K562 (cell line): Measurements from ENCODE around the gene ZNF800. TPM values are rescaled to one million over a fixed set of nuclear protein-coding genes. Genes with fewer than 3 reads are reported as not detected.

Experiments
- CHD4 ChIP-seq: fragments of 200-600 bp; sonication (generic); IDR thresholded peaks from 3 replicates; pipeline ENCODE4 v1.6.1; 2012; ENCODE audit warnings: low read depth, mild to moderate bottlenecking, mixed read lengths, low read length, inconsistent platforms; ENCODE audit not compliant: insufficient read depth, insufficient replicate concordance, poor library complexity, severe bottlenecking
- DACH1 ChIP-seq: fragments of 450-650 bp; IDR thresholded peaks from 2 replicates; pipeline ENCODE4 v1.6.1; 2018; ENCODE audit not compliant: partially characterized antibody
- GABPA ChIP-seq: fragments of 200-800 bp; sonication (Bioruptor generic); conservative IDR thresholded peaks from 2 replicates; pipeline ENCODE4 v1.6.1; 2016; ENCODE audit warnings: low read depth, missing genetic modification characterization, missing compliant biosample characterization
- HBP1 ChIP-seq: fragments of 450-650 bp; formaldehyde crosslinking; IDR thresholded peaks from 2 replicates; pipeline ENCODE4 v1.4.0; 2022; ENCODE audit warnings: missing genetic modification characterization
- ILK ChIP-seq: fragments of 450-650 bp; IDR thresholded peaks from 2 replicates; pipeline ENCODE4 v1.6.1; 2016; ENCODE audit warnings: missing genetic modification characterization, low read depth, mild to moderate bottlenecking, missing compliant biosample characterization, moderate library complexity, borderline replicate concordance
- MNT ChIP-seq, 2 experiments: fragments of 450-650 bp; conservative IDR thresholded peaks; 2 replicates each; pipeline ENCODE4 v1.6.1; 2017; ENCODE audit warnings: mild to moderate bottlenecking in 2 of 2, moderate library complexity in 2 of 2
- NFATC3 ChIP-seq: fragments of 450-650 bp; IDR thresholded peaks from 2 replicates; pipeline ENCODE4 v1.6.1; 2017; ENCODE audit warnings: mild to moderate bottlenecking
- NR4A1 ChIP-seq, 2 experiments: fragments of 250-450 bp in 1 of 2; fragments of 450-650 bp in 1 of 2; sonication (Bioruptor Pico) in 1 of 2; IDR thresholded peaks; 2 replicates each; pipeline versions ENCODE4 v1.4.0 to v1.6.1; 2016 to 2020; ENCODE audit warnings: mild to moderate bottlenecking in 2 of 2, missing compliant biosample characterization in 1 of 2, missing genetic modification characterization in 1 of 2, moderate library complexity in 1 of 2
- PCBP2 ChIP-seq: fragments of 200-400 bp; formaldehyde crosslinking; IDR thresholded peaks from 2 replicates; pipeline ENCODE4 v1.6.1; 2018; ENCODE audit warnings: low read length, low read depth, mild to moderate bottlenecking, moderate library complexity; ENCODE audit not compliant: poor library complexity, severe bottlenecking
- SMARCC2 ChIP-seq: fragments of 450-650 bp; IDR thresholded peaks from 2 replicates; pipeline ENCODE4 v1.6.1; 2017; ENCODE audit warnings: antibody characterized with exemption, moderate library complexity, mild to moderate bottlenecking, low read depth
- TBL1XR1 ChIP-seq, 2 experiments: IDR thresholded peaks; 2 replicates each; pipeline ENCODE4 v1.6.1; 2012; ENCODE audit warnings: improper control_type of control experiment in 2 of 2, low read length in 2 of 2, mild to moderate bottlenecking in 1 of 2
- TEAD4 ChIP-seq, 2 experiments: sonication (generic) in 1 of 2; formaldehyde crosslinking in 1 of 2; IDR thresholded peaks; 2 replicates each; pipeline versions ENCODE4 v1.6.1 to v1.8.0; 2012 to 2022; ENCODE audit warnings: borderline replicate concordance in 1 of 2, inconsistent platforms in 1 of 2, low read length in 1 of 2, mild to moderate bottlenecking in 1 of 2, missing genetic modification reagents in 1 of 2
- ZNF175 ChIP-seq: fragments of 200-800 bp; sonication (Bioruptor generic); IDR thresholded peaks from 2 replicates; pipeline ENCODE4 v1.6.1; 2016; ENCODE audit warnings: low read depth, mild to moderate bottlenecking, missing genetic modification characterization, missing compliant biosample characterization
- ZNF347 ChIP-seq: fragments of 450-650 bp; formaldehyde crosslinking; IDR thresholded peaks from 2 replicates; pipeline ENCODE4 v1.4.0; 2020; ENCODE audit warnings: low read depth, mild to moderate bottlenecking, moderate library complexity
- ZNF445 ChIP-seq: fragments of 250-450 bp; sonication (Bioruptor Pico); IDR thresholded peaks from 2 replicates; pipeline ENCODE4 v1.4.0; 2020; ENCODE audit warnings: low read depth, mild to moderate bottlenecking, moderate library complexity
- ZNF764 ChIP-seq: fragments of 250-450 bp; sonication (Bioruptor Pico); IDR thresholded peaks from 2 replicates; pipeline ENCODE4 v1.4.0; 2020; ENCODE audit warnings: low read depth, mild to moderate bottlenecking, moderate library complexity
- ZNF780A ChIP-seq: fragments of 250-450 bp; sonication (Bioruptor Pico); IDR thresholded peaks from 2 replicates; pipeline ENCODE4 v1.5.0; 2021; ENCODE audit warnings: mild to moderate bottlenecking
- polyA plus RNA-seq, 8 experiments: library from polyadenylated mRNA; depleted of rRNA in 4 of 8; stranded (reverse) in 5 of 8; unstranded in 3 of 8; fragments of >200 nt; fragmentation: Nextera tagmentation in 2 of 8; fragmentation: Illumina TruSeq in 1 of 8; extraction: Ambion mirVana in 2 of 8; extraction: Trizol in 1 of 8; gene quantifications; 2 replicates each; pipeline versions ENCODE4 v1.2.1 to v1.2.3, GENCODE V29; 2011 to 2014; ENCODE audit warnings: inconsistent platforms in 1 of 8, missing spikeins in 1 of 8
- total RNA-seq, 7 experiments: library from RNA; depleted of rRNA in 6 of 7; stranded (reverse); fragments of >200 nt in 6 of 7; fragmentation: Illumina TruSeq in 2 of 7; extraction: Trizol in 2 of 7; gene quantifications; 2 replicates each; pipeline versions ENCODE4 v1.2.1 to v1.2.3, GENCODE V29; 2011 to 2021; ENCODE audit warnings: low replicate concordance in 1 of 7
- TF ChIP-seq, protein P1 (sequence below), 2 experiments: fragments of 450-650 bp in 1 of 2; sonication (generic) in 1 of 2; formaldehyde crosslinking; conservative IDR thresholded peaks; 2 replicates each; pipeline versions ENCODE4 v1.4.0 to v1.8.1; 2020 to 2022; ENCODE audit warnings: mild to moderate bottlenecking in 1 of 2, missing genetic modification reagents in 1 of 2
- TF ChIP-seq, protein P2 (sequence below): fragments of 250-450 bp; sonication (Bioruptor Pico); IDR thresholded peaks from 2 replicates; pipeline ENCODE4 v1.5.0; 2020; ENCODE audit warnings: mild to moderate bottlenecking, borderline replicate concordance

ZNF800 gene
- total and polyA plus RNA-seq, 9 of the 15 experiments (the other 6 are each of a cell fraction or from before 2014, with no cell fraction given) = 7.5 to 58.3 (median 33.4) TPM

GRCh38 chr7:127365164-127365956, 27.1 kb downstream of the ZNF800 start (continued):
- TF ChIP-seq, protein P1, sequence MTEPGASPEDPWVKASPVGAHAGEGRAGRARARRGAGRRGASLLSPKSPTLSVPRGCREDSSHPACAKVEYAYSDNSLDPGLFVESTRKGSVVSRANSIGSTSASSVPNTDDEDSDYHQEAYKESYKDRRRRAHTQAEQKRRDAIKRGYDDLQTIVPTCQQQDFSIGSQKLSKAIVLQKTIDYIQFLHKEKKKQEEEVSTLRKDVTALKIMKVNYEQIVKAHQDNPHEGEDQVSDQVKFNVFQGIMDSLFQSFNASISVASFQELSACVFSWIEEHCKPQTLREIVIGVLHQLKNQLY (CRISPR knock-in tag; conservative IDR thresholded peaks at IDR 0.05) = no peak
- 0 out of 4 replicates have a peak, but pooled peaks of 1 of the 2 experiments have one; percentile 20 for TF ChIP-seq MNT (conservative IDR thresholded peaks at IDR 0.05)
- no peak for TF ChIP-seq NFATC3
- TF ChIP-seq TEAD4 (IDR thresholded peaks at IDR 0.05; ENCODE audit: low read length) = peak; percentile 84
- TF ChIP-seq TEAD4 (CRISPR knock-in tag; IDR thresholded peaks at IDR 0.05; ENCODE audit: borderline replicate concordance) = no peak
- TF ChIP-seq ZNF445 (CRISPR knock-in tag) = no peak
- no peak for TF ChIP-seq ZNF175 (CRISPR knock-in tag)
- TF ChIP-seq NR4A1 (CRISPR knock-in tag; IDR thresholded peaks at IDR 0.05) = no peak
- TF ChIP-seq NR4A1 (tag; IDR thresholded peaks at IDR 0.05) = no peak
- TF ChIP-seq ILK (tag) = no peak
- TF ChIP-seq ZNF780A (CRISPR knock-in tag) = no peak
- TF ChIP-seq SMARCC2 = peak; percentile 39; the same call in 1 of the 2 replicates
- TF ChIP-seq DACH1 = peak; percentile 28
- TF ChIP-seq ZNF764 (CRISPR knock-in tag) = no peak
- peak; percentile 13; the same call in 1 of the 2 replicates for TF ChIP-seq GABPA (tag)
- TF ChIP-seq PCBP2 = no peak
- no peak for TF ChIP-seq ZNF347 (CRISPR knock-in tag)
- TF ChIP-seq, protein P2, sequence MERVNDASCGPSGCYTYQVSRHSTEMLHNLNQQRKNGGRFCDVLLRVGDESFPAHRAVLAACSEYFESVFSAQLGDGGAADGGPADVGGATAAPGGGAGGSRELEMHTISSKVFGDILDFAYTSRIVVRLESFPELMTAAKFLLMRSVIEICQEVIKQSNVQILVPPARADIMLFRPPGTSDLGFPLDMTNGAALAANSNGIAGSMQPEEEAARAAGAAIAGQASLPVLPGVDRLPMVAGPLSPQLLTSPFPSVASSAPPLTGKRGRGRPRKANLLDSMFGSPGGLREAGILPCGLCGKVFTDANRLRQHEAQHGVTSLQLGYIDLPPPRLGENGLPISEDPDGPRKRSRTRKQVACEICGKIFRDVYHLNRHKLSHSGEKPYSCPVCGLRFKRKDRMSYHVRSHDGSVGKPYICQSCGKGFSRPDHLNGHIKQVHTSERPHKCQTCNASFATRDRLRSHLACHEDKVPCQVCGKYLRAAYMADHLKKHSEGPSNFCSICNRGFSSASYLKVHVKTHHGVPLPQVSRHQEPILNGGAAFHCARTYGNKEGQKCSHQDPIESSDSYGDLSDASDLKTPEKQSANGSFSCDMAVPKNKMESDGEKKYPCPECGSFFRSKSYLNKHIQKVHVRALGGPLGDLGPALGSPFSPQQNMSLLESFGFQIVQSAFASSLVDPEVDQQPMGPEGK = no peak
- no peak for TF ChIP-seq HBP1
- TF ChIP-seq TBL1XR1 (IDR thresholded peaks at IDR 0.05; ENCODE audit: low read length in 2 of 2) = peak in 1 of 2 experiments; percentile 46; a peak in 1 of 4 replicates
- TF ChIP-seq CHD4 = no peak
